K562 (cell line): ENCODE measurements around the gene FKBP1C.

Source experiments
- MEF2A ChIP-seq: IDR thresholded peaks from 2 replicates; pipeline ENCODE4 v1.6.1; 2011; ENCODE audit warnings: low read depth, mild to moderate bottlenecking, low read length, moderate library complexity; ENCODE audit not compliant: control insufficient read depth
- POLR2A ChIP-seq: fragments of 450-650 bp; conservative IDR thresholded peaks from 2 replicates; pipeline ENCODE4 v1.6.1; 2016
- TF ChIP-seq, protein P1 (sequence below), 2 experiments: fragments of 450-650 bp in 1 of 2; sonication (generic) in 1 of 2; formaldehyde crosslinking in 1 of 2; IDR thresholded peaks in 1 of 2; conservative IDR thresholded peaks in 1 of 2; 2 replicates each; pipeline versions ENCODE4 v1.6.1 to v1.8.1; 2016 to 2023; ENCODE audit warnings: mild to moderate bottlenecking in 2 of 2, moderate library complexity in 2 of 2, inconsistent platforms in 1 of 2, missing genetic modification reagents in 1 of 2
- TF ChIP-seq, protein P2 (sequence below): sonication (generic); formaldehyde crosslinking; IDR thresholded peaks from 2 replicates; pipeline ENCODE4 v1.5.0; 2020; ENCODE audit warnings: missing genetic modification reagents

- TF ChIP-seq, protein P1, sequence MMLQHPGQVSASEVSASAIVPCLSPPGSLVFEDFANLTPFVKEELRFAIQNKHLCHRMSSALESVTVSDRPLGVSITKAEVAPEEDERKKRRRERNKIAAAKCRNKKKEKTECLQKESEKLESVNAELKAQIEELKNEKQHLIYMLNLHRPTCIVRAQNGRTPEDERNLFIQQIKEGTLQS (IDR thresholded peaks at IDR 0.05), result no peak
- TF ChIP-seq, protein P1 (CRISPR knock-in tag; conservative IDR thresholded peaks at IDR 0.05), result no peak
- no peak for TF ChIP-seq POLR2A
- TF ChIP-seq, protein P2, sequence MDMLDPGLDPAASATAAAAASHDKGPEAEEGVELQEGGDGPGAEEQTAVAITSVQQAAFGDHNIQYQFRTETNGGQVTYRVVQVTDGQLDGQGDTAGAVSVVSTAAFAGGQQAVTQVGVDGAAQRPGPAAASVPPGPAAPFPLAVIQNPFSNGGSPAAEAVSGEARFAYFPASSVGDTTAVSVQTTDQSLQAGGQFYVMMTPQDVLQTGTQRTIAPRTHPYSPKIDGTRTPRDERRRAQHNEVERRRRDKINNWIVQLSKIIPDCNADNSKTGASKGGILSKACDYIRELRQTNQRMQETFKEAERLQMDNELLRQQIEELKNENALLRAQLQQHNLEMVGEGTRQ (CRISPR knock-in tag), result no peak
- TF ChIP-seq MEF2A, result no peak
Observed at GRCh38 chr6:63246581-63246980, 35.3 kb downstream of the FKBP1C start.
